K562 (cell line): ENCODE results near the gene SH3TC1. TPM values are rescaled to one million over a fixed set of nuclear protein-coding genes. Genes with fewer than 3 reads are reported as not detected.

Experiments
- ATAC-seq: fragments of 200-7000 bp; cut with Tn5 transposase; 3 replicates; pipeline ENCODE4 v1.9.1; 2020; ENCODE audit warnings: moderate library complexity
- BruUV-seq: library from RNA; stranded (reverse); fragments of 400-500 nt; replicated peaks from 2 replicates; lab custom pipeline; 2021; lab: Mats Ljungman, UMichigan
- CTCF ChIA-PET: fragments of 300-600 bp; formaldehyde crosslinking; extraction: SDS; loops from one replicate; lab custom pipeline; 2021; ENCODE audit warnings: low intra/inter-chr PET ratio; lab: Yijun Ruan, JAX
- POLR2A ChIA-PET: fragments of 300-600, 350-650 bp; sonication (Branson Sonifier 250); formaldehyde crosslinking; extraction: SDS; loops from one replicate; lab custom pipeline; 2021; ENCODE audit warnings: antibody characterized with exemption, inconsistent platforms; lab: Yijun Ruan, JAX
- DNase-seq, 4 experiments: peaks; one replicate each; pipeline versions ENCODE4 v3.0.0 to v3.0.0-alpha.2; 2011 to 2018; ENCODE audit warnings: low spot score in 3 of 4, mixed read lengths in 3 of 4; ENCODE audit errors: extremely low read depth in 1 of 4
- FAIRE-seq: peaks from 2 replicates; lab custom pipeline; 2011; peaks lifted over from hg19 to GRCh38; lab: Jason Lieb, UNC
- H2AFZ ChIP-seq: 2 replicates; pipeline ENCODE4 v1.6.0; 2011; ENCODE audit warnings: low read depth, low read length, control low read depth, inconsistent platforms
- H3K27ac ChIP-seq: fragments of 200-600 bp; 3 replicates; pipeline ENCODE4 v1.8.0; 2011; ENCODE audit warnings: low read depth, mild to moderate bottlenecking, control low read depth, inconsistent platforms, low read length, moderate library complexity, mixed read lengths; ENCODE audit errors: extremely low read depth
- H3K27me3 ChIP-seq, 2 experiments: fragments of 300-600 bp in 1 of 2; 2 replicates in 1 of 2; 3 replicates in 1 of 2; pipeline versions ENCODE4 v1.6.0 to v1.8.0; 2011; ENCODE audit warnings: inconsistent platforms in 2 of 2, low read length in 2 of 2, mild to moderate bottlenecking in 1 of 2, mixed read lengths in 1 of 2, moderate library complexity in 1 of 2; ENCODE audit not compliant: control insufficient read depth in 2 of 2, insufficient read depth in 2 of 2
- H3K36me3 ChIP-seq: fragments of 300-600 bp; 3 replicates; pipeline ENCODE4 v1.8.0; 2011; ENCODE audit warnings: mild to moderate bottlenecking, low read length, inconsistent platforms; ENCODE audit not compliant: control insufficient read depth, insufficient read depth
- H3K4me1 ChIP-seq, 2 experiments: fragments of 200-600 bp in 1 of 2; replicated peaks in 1 of 2; 2 replicates in 1 of 2; 3 replicates in 1 of 2; pipeline versions ENCODE4 v1.5.1 to v1.8.0; 2011; ENCODE audit warnings: inconsistent platforms in 2 of 2, low read length in 2 of 2, mild to moderate bottlenecking in 1 of 2, mixed read lengths in 1 of 2, moderate library complexity in 1 of 2; ENCODE audit not compliant: control insufficient read depth in 2 of 2, insufficient read depth in 2 of 2
- H3K4me2 ChIP-seq: 2 replicates; pipeline ENCODE4 v1.6.1; 2011; ENCODE audit warnings: low read length, control low read depth, inconsistent platforms, mixed read lengths; ENCODE audit not compliant: insufficient read depth
- H3K4me3 ChIP-seq: fragments of 200-600 bp; sonication (generic), shearing (Covaris generic); 2 replicates; pipeline ENCODE4 v1.5.1; 2016; ENCODE audit warnings: control low read depth, inconsistent platforms
- H3K79me2 ChIP-seq: fragments of 200-600 bp; 3 replicates; pipeline ENCODE4 v1.8.0; 2011; ENCODE audit warnings: low read length, inconsistent platforms; ENCODE audit not compliant: control insufficient read depth, insufficient read depth
- H3K9ac ChIP-seq, 2 experiments: 2 replicates each; pipeline versions ENCODE4 v1.6.0 to v1.6.1; 2011; ENCODE audit warnings: low read depth in 2 of 2, low read length in 2 of 2, control low read depth in 1 of 2, inconsistent platforms in 1 of 2, mild to moderate bottlenecking in 1 of 2, mixed read lengths in 1 of 2; ENCODE audit not compliant: insufficient read depth in 1 of 2
- H3K9me1 ChIP-seq: one replicate; pipeline ENCODE4 v1.6.0; 2011; ENCODE audit warnings: inconsistent platforms, mild to moderate bottlenecking, low read length, moderate library complexity; ENCODE audit not compliant: control insufficient read depth, insufficient read depth
- H3K9me3 ChIP-seq: replicated peaks from 2 replicates; pipeline ENCODE4 v1.5.1; 2011; ENCODE audit warnings: low read depth, low read length, inconsistent platforms; ENCODE audit not compliant: control insufficient read depth, insufficient read depth
- H4K20me1 ChIP-seq: replicated peaks from 2 replicates; pipeline ENCODE4 v1.6.1; 2011; ENCODE audit warnings: low read length, inconsistent platforms, mixed read lengths; ENCODE audit not compliant: control insufficient read depth, insufficient read depth
- CBFA2T2 ChIP-seq: fragments of 450-650 bp; conservative IDR thresholded peaks from 2 replicates; pipeline ENCODE4 v1.6.1; 2017; ENCODE audit warnings: mild to moderate bottlenecking
- POLR2G ChIP-seq: fragments of 200-400 bp; formaldehyde crosslinking; IDR thresholded peaks from 2 replicates; pipeline ENCODE4 v1.6.1; 2017; ENCODE audit warnings: low read depth, mild to moderate bottlenecking, antibody characterized with exemption, low read length, moderate library complexity
- POU5F1 ChIP-seq: fragments of 150-350 bp; IDR thresholded peaks from 2 replicates; pipeline ENCODE4 v1.6.1; 2014; ENCODE audit warnings: borderline replicate concordance, low read length, low read depth, mild to moderate bottlenecking; ENCODE audit not compliant: partially characterized antibody
- ZKSCAN1 ChIP-seq: fragments of 150-350 bp; IDR thresholded peaks from 2 replicates; pipeline ENCODE4 v1.6.1; 2016; ENCODE audit warnings: low read depth, low read length
- ZNF280A ChIP-seq: fragments of 450-650 bp; IDR thresholded peaks from 2 replicates; pipeline ENCODE4 v1.6.1; 2018; ENCODE audit warnings: mild to moderate bottlenecking, low read depth; ENCODE audit not compliant: partially characterized antibody
- ZNF324 ChIP-seq: fragments of 250-450 bp; sonication (Bioruptor Pico); IDR thresholded peaks from 2 replicates; pipeline ENCODE4 v1.4.0; 2020; ENCODE audit warnings: mild to moderate bottlenecking
- WGBS: fragments of 100-300 bp; shearing (Covaris generic); methylation state at CpG from one replicate; pipeline ENCODE4 v1.1.6; 2016; ENCODE audit warnings: low coverage, mixed read lengths; ENCODE audit not compliant: insufficient coverage; ENCODE audit errors: missing lambda C conversion rate; 5-methylcytosine and 5-hydroxymethylcytosine counted together
- in situ Hi-C: fragments of 300-500 bp; cut with MboI; formaldehyde crosslinking; loops from 4 replicates; pipeline ENCODE4 v1.15.0; 2018; ENCODE audit warnings: inconsistent platforms, mixed read lengths
- intact Hi-C: fragments of 100-400 bp; cut with micrococcal nuclease; formaldehyde crosslinking; loops from 2 replicates; pipeline ENCODE4 v1.14.2; 2022
- polyA plus RNA-seq, 8 experiments: library from polyadenylated mRNA; depleted of rRNA in 4 of 8; stranded (reverse) in 5 of 8; unstranded in 3 of 8; fragments of >200 nt; fragmentation: Nextera tagmentation in 2 of 8; fragmentation: Illumina TruSeq in 1 of 8; extraction: Ambion mirVana in 2 of 8; extraction: Trizol in 1 of 8; gene quantifications; 2 replicates each; pipeline versions ENCODE4 v1.2.1 to v1.2.3, GENCODE V29; 2011 to 2014; ENCODE audit warnings: inconsistent platforms in 1 of 8, missing spikeins in 1 of 8
- total RNA-seq, 7 experiments: library from RNA; depleted of rRNA in 6 of 7; stranded (reverse); fragments of >200 nt in 6 of 7; fragmentation: Illumina TruSeq in 2 of 7; extraction: Trizol in 2 of 7; gene quantifications; 2 replicates each; pipeline versions ENCODE4 v1.2.1 to v1.2.3, GENCODE V29; 2011 to 2021; ENCODE audit warnings: low replicate concordance in 1 of 7

Gene SH3TC1
- total and polyA plus RNA-seq, 9 of the 15 experiments (the other 6 are each of a cell fraction or from before 2014, with no cell fraction given), result 0.04 to 2.1 (median 0.48) TPM; not detected in 1

- 0% methylated on average over 9 of the region's 10 CpGs for WGBS
- Histone ChIP-seq H3K36me3 (no peaks in the 10 kb centered on the region), H3K9me1 (no peaks in the 10 kb centered on the region), H3K27ac (no peak overlapping the region), H3K4me2 (no peak overlapping the region), H3K27me3 (peaks cover 11 to 66% of the 10 kb centered on the region in 2 experiments; a peak in 4 of 5 replicates), H3K9ac (no peak overlapping the region), H2AFZ (no peak overlapping the region), H4K20me1 (peaks cover 26% of the 10 kb centered on the region), H3K9me3 (no peaks in the 10 kb centered on the region), H3K4me3 (no peak overlapping the region), H3K4me1 (peaks cover 0 to 15% of the 10 kb centered on the region in 2 experiments; a peak in 2 of 5 replicates), H3K79me2 (no peaks in the 10 kb centered on the region)
- FAIRE-seq, result no peak
- no TSS peak for BruUV-seq
- ChIA-PET POLR2A (no interaction called here), CTCF (no interaction called here)
- intact Hi-C loops, result no loop called here
- DNase-seq, result no peak
- ATAC-seq, result no peak
- in situ Hi-C loops, result no loop called here
- TF ChIP-seq POU5F1 (no peak), ZNF324 (CRISPR knock-in tag) (no peak), ZNF280A (no peak)
These were observed 45.6 kb upstream of the SH3TC1 start for GRCh38 chr4:8153441-8153840.

- no peak for TF ChIP-seq CBFA2T2
- TF ChIP-seq ZKSCAN1, result 0 out of 2 replicates have a peak, but pooled peaks have one; percentile 9
- TF ChIP-seq POLR2G, result no peak
- TF ChIP-seq, all 486 proteins: peak for 1
- no peaks in the 10 kb centered on the region for H3K9me1 ChIP-seq
- H2AFZ ChIP-seq, result no peak overlapping the region
- ChIA-PET CTCF (no interaction called here), POLR2A (interaction anchor here (0.6 kb wide), 1 partner anchor 10 kb away, joined by 3 read pairs; no protein-coding TSS in a partner anchor)
- peaks cover 23% of the 10 kb centered on the region for H4K20me1 ChIP-seq
- in situ Hi-C loops, result no loop called here
- FAIRE-seq (no peak), DNase-seq (no peak), ATAC-seq (no peak)
- intact Hi-C loops, result no loop called here
- no peaks in the 10 kb centered on the region for H3K36me3 ChIP-seq
- no peak overlapping the region for H3K4me2 ChIP-seq
- no peak overlapping the region for H3K9ac ChIP-seq
- H3K9me3 ChIP-seq, result no peaks in the 10 kb centered on the region
- WGBS, result 1% methylated on average over 6 of the region's 6 CpGs
- no peaks in the 10 kb centered on the region for H3K79me2 ChIP-seq
- BruUV-seq, result no TSS peak
- H3K4me3 ChIP-seq, result no peak overlapping the region
- peaks cover 0 to 26% of the 10 kb centered on the region in 2 experiments; a peak in 2 of 5 replicates for H3K4me1 ChIP-seq
- H3K27me3 ChIP-seq, result peaks cover 18 to 59% of the 10 kb centered on the region in 2 experiments; a peak in 4 of 5 replicates
- no peak overlapping the region for H3K27ac ChIP-seq
These were observed 44.0 kb upstream of the SH3TC1 start for GRCh38 chr4:8155048-8155447.
